Raji (cell line): Measurements from ENCODE around the gene CREM.

ENCODE experiments used
- POLR2A ChIP-seq: IDR thresholded peaks from 2 replicates; pipeline ENCODE4 v1.6.1; 2011; ENCODE audit warnings: low read depth, low read length, control low read depth; ENCODE audit not compliant: insufficient read depth

Gene CREM

DNA sequence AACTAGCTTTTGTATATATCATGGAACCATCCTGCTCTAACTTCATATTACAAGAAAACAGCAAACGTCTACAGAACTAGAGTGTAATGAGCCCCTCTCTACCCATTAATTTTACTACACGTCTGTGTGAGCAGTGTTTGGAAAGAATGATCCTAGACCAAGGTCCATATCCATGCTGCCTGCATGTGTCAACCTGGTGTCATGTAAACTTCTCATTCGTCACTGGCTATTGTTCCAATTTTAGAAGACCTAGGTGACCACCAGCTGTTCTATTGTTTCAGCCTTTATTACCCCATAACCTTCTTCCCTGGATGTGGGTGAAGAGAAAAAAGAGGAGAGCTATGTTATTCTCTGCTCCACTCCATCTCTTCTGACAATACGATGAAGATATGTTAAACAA is 77.1 kb downstream of the CREM start:
- TF ChIP-seq POLR2A, result no peak

DNA sequence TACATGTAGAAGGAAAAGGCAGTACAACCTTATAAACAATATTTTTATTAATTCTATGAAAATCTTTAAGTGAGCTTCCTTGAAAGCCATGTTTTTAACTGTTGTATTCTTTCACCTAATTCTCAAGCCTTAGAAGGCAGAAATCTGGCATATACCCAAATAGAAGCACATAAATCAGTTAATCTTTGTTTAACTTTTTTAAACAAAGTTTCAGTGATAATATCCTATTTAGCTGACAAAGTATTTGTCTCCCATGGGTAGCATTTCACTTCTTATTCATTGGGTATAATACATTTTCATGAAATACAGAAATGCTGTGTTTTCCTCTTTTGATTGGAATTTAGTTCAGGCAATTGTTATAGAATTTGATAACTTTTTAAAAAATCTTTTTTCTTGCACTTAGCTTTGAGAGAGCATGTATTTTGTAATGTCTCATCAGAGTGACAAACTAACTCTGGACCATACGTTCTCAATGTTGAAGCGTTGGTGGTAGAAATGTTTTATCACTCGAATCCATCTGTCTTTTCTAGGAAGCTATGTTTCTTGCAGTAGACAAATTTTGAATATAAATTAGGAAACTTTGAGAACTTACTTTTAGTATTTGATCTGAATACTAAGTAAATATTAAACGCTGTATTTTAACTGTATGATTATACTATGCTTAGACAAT is 78.1 kb downstream of the CREM start:
- no peak for TF ChIP-seq POLR2A

DNA sequence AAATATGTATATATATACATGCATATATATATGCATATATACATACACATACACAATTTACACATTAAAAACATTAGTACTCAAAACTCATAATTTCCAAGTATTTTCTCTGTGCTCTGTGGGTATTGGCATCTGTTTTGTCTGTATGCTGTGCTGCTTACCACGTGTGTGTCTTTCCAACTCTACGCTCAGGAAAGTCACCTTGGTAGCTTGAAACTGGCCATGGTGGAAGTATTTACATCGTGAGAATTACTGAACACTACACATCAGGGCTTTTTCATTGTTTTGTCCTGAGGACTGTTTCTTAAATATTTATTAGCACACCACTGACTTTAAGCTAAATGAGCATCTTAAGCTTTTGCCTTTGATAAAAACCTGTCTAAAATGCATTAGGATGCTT is 79.6 kb downstream of the CREM start:
- no peak for TF ChIP-seq POLR2A

DNA sequence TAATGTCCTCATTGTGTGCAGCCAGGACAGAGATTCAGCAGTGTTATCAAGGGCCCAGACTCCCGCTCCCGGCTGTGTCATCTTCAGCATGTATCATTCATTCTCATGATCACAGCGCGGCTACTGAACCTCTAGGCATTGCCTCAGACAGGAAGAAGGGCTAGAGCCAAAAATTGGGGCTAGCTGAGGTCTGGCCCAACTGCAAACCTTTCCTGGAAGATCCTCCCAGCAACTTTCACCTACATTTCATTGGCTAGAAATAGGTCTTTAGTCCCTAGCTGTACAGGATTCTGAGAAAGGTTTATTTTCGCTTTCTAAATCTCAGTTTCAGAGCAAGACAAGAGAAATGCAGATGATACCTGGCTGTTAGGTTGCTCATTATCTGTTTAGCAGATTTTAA is 81.9 kb downstream of the CREM start:
- no peak for TF ChIP-seq POLR2A

DNA sequence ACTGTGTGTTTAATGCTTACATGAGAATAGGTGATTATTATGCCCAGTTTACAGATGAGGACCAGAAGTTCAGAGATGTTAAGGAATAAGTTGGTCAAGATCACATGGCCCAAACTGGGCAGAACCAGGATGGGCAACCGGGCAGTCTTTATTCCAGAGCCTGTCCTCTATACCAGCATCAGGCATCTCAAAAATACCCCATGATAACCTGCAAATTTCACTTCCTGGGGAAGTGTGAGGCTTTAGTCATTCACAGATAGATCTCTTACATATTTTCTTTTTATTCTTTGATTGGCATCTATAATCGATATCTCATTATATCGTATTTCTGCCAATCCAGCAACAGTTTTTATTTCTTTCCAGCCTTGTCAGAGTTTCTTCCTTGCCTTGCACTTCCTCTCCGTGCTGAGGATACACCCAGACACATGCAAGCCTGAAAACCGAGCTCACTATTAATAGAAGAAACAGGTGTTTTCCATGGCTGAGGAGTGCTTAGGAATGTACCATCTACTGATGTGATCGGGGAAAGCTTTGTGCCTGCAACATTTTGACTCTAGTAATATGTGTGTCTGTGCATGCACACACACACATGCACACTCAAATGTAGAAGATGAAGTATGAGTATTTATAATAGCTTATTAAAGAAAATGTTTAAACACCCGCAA is 82.4 kb downstream of the CREM start:
- TF ChIP-seq POLR2A, result no peak

DNA sequence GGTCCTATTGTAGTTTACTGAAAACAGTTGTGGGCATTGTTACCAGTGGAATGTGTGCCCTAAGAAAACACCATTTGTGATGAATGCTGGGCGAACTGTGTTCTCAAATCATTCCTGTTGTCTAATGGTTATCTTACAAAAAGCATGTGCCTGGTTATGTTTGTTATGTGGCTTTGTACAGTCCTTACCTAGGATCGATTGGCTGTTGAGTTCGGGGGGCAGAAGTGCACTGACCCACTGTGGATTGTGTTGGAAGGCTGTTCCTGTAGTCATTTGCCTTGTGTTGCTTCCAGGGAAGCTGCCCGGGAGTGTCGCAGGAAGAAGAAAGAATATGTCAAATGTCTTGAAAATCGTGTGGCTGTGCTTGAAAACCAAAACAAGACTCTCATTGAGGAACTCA is 84.3 kb downstream of the CREM start:
- TF ChIP-seq POLR2A, result no peak

DNA sequence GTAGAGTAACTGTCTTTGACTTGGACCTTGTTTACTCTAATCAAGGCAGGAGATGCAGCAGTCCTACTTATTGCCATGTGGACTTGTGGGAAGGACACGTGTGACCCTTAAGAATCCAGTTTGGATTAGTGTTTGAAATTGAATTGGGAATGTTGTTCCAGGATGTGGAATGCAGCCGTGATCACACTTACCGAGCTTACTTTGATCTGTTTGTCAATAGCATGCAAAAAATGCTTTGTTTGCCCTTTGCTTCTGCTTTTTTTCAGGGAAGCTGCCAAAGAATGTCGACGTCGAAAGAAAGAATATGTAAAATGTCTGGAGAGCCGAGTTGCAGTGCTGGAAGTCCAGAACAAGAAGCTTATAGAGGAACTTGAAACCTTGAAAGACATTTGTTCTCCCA is 84.7 kb downstream of the CREM start:
- TF ChIP-seq POLR2A, result no peak

DNA sequence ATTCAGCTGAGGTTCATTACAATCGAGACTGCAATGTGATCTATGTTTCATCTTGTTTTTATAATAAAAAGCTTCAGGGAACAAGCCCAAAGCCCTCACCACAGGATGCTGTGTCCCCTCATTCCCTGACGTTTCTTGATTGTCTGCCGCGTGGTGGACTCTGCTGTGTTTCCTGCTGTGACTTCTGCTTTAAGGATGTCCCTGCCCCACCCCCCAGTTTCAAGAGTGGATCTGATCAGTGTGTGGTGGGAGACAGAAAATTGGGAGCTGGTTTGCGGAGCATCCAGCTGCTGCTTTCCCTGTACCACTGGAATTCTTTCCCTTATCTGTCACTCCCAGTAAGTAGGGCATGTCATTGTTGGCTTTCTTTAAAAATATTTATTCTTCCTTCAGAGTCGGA is 86.2 kb downstream of the CREM start:
- TF ChIP-seq POLR2A, result no peak

DNA sequence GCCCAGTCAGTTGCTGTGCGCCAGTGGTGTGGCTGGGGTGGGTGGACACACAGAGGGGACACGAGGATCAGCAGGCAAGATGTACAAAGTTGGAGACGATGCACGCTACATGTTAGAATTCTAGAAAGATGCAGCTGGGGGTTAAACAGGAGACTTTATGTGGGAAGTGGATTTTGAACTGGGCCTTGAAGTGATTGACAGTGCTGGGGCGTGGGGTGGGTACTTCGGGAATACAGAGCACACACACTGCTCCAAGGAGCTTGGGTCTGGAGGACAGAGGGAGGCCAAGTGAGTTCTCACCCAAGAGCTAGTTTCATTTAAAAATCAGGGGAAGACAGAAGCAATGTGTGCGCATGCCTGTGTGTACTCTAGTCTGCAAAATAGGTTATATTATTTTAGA is 87.1 kb downstream of the CREM start:
- TF ChIP-seq POLR2A, result no peak

DNA sequence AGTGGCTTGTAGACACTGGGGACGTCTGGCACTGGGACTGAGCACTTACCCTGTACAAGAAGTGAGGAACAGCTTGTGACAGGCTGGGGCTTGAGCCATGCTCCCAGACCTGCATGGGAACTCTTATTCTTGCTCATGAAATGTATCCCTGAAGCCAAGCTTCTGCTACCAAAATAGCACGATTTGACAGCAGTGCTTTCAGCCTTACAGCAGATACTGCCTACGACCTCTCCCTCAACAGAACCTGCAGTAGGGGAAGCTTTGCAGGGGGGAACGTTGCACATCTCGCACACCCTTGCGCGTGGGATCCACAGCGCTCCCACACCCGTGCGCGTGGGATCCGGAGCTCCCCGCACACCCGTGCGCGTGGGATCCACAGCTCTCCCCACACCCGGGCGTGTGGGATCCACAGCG is 88.0 kb downstream of the CREM start:
- TF ChIP-seq POLR2A, result no peak

DNA sequence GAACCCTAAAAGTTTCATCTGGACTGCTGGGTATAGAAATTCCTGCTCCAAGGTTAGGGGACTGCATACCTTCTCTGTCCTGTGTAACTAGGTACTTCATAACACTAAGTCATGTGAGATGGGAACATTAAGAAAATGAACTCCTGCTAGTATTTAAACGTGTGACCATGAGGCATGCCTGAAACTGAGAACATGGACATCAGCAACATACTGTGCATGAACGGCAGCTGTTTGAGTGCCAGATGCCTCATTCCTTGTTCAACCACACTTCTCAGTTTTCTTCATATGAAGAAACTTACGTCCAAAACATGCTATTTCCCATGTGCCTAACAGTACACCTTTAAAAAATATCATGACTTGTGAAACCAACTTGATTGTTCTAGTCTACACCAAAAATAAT is 88.5 kb downstream of the CREM start:
- TF ChIP-seq POLR2A, result no peak

DNA sequence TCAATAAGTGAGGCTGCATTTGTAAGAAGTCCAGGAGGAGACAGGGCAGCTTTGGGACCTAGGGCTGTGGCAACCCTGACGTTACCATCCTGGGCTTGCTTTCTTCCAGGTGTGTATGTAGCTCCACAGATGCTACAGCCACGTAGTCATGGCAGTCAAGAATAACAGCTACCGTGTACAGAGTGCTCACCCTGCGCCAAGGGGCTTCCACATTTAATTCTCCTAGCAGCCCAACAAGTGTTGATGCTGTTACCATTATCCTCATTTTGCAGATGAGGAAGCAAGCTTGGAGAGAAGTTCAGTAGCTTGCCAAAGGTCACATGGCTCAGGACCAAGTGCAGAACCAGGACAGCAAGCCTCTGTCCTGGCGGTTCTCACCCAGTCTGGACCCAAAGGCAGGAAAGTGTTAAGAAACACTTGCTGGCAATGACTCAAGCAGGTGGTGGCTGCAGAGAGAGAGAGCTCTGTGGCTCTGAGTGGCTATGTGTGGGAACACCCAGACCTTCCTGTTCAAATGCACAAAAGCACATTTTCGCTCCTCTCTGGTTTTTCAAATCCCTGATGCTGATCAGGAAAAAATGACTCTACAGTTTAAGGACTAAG is 89.8 kb downstream of the CREM start:
- no peak for TF ChIP-seq POLR2A

DNA sequence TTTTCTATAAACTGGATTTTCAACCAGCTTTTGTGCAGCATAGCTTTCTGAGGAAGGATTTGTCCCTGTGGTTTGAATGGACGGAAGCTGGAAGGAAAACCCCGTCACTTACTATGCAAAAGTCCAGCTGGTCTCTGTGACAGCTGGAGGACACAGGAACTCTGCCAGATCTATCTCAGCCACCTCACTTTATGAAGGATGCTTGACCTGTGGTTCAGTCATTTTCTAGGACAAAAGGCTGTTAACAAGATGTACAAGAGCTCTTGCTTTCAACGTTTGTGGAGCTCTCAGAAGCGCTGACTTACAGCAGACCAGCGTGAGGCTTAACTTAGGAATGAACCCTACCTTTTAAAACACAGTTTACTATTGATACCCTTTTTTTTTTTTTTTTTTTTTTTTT is 90.8 kb downstream of the CREM start:
- TF ChIP-seq POLR2A, result no peak

DNA sequence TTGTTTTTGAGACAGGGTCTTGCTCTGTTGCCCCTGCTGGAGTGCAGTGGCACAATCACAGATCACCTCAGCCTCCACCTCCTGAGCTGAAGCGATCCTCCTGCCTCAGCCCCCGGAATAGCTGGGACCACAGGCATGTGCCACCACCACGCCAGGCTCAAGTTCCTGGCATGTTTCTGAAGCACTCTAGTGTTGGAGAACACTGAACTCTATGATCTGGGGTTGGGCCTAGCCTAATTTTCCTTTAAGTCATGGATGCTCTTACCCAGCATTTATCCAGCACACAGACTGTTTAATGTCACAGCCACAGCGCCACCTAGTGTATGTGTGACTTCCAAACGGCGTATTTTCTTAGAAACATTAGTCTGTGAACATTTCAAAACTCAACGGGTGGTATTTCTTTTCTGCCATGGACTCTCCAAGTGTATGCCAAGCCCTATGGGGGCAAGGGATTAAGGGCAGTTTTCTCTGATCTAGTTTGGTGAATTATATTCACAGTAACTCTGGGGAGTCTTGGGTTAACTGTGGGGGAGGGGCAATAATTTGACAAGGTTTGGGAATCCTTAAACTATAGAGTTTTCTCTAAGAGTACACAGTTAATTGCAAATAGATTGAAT is 91.8 kb downstream of the CREM start:
- no peak for TF ChIP-seq POLR2A

DNA sequence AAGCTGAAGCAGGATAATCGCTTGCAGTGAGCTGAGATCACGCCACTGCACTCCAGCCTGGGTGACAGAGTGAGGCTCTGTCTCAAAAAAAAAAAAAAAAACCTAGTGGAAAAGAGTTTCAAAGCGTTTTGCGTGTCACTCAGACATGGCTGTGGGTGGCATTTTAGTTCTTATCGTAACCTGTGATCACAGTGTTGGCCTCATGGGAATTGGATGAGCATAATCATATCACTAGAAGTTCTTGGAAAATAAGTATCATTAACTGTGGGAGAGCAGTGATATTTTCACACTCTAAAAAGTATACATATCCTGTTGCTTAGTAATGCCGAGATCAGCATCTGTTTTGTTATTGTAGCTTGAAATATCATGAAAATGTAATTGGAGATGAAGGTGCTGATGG is 92.6 kb downstream of the CREM start:
- no peak for TF ChIP-seq POLR2A
